Fibroblast of the conjunctiva (primary cell): Measurements from ENCODE around the gene HEBP2.
A peak's percentile ranks its signal among the peaks of the same experiment; 100 is the strongest.
"Not testable (repeated sequence)": the region's sequence is repeated elsewhere in the genome, so short reads cannot be mapped to it uniquely, and the experiment has no call there.

ENCODE experiments used
- DNase-seq: peaks from one replicate; pipeline ENCODE4 v3.0.0-alpha.2; 2010; ENCODE audit warnings: low read depth

HEBP2 gene, protein sequence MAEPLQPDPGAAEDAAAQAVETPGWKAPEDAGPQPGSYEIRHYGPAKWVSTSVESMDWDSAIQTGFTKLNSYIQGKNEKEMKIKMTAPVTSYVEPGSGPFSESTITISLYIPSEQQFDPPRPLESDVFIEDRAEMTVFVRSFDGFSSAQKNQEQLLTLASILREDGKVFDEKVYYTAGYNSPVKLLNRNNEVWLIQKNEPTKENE

DNA sequence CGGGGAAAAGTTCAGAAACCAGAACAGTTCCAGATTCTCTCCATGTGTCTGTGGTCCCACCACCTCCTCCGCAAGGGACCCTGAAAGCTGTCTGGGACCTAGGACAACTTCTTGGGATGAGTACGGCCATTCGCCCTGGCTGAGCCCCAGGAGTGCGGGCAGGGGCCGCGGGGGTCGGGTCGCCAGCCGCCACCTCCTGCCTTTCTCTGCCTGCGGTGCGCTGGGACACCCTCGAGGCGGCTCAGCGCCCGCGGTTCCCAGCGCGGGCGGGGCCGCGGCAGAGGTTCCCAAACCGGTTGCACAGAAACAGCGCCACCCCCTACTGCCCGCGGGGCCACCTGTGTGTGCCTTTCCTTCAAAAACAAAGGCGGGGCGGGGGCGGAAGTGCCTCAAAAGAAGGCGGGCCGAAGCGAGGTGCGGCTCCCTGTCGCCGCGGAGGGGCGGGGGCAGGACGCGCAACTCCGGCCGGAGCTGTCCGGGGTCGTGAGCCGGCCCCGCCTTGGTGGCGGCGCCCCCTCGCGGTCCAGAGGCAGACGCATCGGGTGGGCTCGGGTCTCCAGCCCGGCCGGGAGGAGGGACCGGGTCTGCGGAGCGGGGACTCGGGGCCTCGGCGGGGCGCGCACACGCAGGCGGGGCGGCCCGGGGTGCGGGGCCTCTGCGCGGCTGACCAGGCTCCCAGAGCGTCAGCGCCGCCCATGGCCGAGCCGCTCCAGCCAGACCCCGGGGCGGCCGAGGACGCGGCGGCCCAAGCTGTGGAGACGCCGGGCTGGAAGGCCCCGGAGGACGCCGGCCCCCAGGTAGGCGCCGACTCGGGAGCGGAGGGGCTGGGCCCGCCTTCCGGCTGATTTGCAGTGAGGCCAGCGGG is at the start of gene HEBP2:
Gene HEBP2 (plus strand): TSS at position 423 of the 865 bp plus-strand sequence. CDS start 273 bp downstream, at position 696.
- peak; percentile 73 for DNase-seq

DNA sequence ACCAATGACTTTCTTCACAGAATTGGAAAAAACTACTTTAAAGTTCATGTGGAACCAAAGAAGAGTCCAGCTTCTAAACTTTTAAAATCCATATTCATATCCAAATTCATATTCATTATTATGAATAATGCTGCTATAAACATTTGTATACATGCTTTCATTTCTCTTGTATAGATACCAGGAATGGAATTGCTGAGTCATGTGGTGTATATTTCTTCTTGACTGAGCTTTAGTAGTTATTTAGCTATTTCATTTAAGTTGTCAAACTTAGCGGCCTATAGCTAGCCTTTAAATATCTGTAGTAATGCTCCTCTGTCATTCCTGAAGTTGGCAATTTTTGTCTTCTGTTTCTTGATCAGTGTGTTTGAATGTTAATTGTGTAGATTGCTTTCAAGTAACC is 46.1 kb upstream of the HEBP2 start:
- DNase-seq, result no peak

DNA sequence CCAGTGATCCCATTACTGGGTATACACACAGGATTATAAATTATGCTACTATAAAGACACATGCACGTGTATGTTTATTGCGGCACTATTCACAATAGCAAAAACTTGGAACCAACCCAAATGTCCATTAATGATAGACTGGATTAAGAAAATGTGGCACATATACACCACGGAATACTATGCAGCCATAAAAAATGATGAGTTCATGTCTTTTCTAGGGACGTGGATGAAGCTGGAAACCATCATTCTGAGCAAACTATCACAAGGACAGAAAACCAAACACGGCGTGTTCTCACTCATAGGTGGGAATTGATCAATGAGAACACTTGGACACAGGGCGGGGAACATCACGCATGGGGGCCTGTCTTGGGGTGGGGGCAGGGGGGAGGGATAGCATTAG is 35.3 kb upstream of the HEBP2 start:
- DNase-seq, result not testable (repeated sequence)

DNA sequence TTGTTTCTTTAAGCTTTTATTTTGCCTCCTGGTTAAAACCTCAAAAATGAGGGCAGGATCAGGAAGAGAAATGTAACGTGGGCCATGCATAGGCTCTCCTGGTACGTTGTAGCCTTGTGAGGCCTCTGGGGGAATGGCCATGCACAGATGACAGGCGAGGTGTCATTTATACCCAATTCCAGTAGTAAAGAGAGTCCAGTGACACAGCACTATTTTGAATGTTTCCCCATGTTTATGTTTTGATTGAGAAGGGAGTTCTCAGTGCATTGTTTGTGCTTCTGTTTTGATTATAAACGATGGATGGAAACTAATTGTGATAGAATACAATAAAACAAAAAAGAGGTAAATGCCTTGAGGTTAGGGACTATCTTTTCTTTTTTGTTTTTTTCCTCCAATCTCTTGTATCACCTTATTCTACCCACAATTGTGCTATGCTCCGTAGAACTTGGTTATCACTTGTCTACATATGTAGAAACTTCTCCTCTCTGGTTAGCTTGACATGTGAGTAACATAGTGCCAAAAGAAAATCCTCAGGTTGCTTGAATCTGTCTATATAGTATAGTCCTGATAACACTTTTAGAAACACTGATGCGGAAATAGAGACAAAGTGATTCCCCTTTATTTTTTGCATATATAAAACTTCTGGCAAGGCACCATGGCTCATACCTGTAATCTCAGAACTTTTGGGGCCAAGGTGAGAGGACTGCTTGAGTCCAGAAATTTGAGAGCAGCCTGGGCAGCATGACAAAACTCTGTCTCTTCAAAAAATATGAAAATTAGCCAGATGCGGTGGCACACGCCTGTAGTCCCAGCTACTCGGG is 33.2 kb upstream of the HEBP2 start:
- DNase-seq, result no peak

DNA sequence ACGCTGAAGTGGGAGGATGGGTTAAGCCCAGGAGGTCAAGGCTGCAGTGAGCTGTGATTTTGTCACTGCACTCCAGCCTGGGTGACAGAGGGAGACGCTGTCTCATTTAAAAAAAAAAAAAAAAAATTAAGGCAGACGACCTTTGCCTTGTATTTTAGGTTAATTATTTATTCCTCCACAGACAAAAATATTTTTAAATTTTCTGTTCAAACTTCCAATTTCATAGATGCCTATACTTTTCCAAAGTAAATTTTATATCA is 32.6 kb upstream of the HEBP2 start:
- DNase-seq, result no peak

DNA sequence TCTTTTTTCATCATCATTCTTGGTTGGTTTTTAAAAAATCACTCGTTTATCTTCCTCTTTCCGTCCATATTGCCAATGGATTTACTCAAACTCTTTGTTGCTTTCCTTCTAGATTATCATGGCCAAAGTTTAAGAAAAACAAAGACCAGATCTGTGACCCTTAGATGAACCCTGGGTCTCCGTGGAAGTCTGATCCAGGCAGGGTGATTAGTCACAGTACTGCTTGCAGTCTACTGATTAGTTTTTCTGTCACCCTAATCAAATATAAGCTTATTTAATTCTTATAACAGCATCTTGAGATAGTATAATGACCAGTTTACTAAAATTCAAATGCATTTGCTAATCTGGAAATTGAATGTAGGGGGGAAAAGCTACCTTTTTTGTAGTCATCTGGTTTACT is 32.3 kb upstream of the HEBP2 start:
- no peak for DNase-seq

DNA sequence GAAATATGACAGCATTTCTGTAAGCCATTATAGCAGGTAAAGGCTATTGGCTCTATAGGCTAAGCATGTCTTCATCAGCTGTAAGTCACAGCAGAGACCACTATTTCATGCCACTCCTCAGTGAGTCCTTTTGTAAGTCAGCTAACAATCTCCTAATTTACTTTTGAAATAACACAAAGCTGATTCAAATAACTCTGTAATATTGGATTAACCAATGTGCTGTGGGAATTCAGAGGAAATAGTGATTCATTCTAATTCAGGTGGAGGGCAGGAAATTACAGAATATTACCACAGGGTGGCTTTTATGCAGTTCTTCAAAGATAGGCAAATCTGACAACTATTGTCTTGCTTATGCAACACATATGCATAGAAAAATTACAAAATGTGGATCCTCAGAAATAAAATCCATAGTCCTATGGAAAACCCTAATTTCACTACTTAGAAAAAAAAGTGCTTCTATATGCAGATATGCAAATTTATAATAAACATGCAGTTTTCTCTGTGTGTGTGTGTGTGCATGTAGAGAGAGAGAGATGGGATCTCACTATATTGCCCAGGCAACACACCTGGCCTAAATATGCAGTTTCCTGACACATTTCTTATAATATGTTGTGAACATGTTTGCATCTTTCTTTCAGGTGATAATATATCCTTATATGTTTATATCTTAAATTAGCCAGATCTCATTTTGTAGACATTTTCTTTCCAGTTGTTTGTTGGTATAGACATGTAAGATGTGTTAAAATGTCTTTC is 31.1 kb upstream of the HEBP2 start:
- DNase-seq, result no peak

DNA sequence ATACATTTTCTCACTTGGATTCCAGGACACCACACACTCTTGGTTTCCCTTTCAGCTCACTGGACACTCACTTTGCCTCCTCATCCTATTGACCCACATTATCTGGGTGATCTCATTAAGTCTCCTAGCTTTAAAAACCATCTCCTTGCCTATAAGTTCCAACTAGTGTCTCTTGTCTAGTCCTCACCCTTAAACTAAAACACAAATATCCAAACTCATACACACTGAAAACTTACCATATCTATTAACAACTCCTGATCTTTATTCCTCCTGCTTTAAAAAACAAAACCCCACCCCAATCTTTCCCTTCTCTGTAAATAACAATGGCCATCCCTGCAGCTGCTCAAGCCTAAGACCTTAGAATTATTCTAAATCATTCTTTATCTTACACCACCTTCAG is 29.8 kb upstream of the HEBP2 start:
- no peak for DNase-seq

DNA sequence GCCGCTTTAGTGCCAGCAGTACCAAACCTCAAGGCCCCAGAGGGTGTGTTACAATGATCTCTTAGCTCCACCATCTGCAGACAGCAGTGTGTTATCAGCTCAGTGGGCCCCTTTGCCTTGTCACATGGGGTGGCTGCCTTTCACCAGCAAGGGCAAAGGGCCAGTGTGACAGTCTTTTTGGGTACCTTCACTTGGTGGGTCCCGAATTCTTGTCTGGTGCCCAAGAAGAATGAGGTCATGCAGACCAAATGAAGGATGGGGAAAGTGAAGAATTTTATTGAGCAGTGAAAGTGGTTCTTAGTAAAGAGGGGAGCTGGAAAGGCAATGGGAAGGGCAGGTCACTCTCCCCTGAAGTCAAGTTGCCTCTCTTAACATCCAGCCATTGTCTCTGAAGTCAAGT is 29.2 kb upstream of the HEBP2 start:
- no peak for DNase-seq

DNA sequence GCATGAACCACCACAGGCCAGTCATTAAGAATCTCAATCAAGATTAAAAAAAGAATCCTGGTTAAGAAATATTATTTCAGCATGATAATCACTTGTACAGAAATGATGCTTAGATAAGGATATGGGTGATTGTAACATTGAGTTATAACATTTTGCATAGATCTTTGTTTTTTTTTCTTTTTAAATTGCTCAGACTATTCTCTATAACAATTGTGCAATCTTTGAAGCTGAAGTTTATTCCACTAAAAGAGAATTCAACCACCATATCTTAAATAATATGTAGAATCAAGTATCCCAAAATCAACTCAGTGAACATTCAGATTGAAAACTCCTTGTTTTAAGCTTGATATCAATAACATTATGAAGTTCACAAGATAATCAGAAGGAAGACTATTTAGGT is 27.0 kb upstream of the HEBP2 start:
- no peak for DNase-seq

DNA sequence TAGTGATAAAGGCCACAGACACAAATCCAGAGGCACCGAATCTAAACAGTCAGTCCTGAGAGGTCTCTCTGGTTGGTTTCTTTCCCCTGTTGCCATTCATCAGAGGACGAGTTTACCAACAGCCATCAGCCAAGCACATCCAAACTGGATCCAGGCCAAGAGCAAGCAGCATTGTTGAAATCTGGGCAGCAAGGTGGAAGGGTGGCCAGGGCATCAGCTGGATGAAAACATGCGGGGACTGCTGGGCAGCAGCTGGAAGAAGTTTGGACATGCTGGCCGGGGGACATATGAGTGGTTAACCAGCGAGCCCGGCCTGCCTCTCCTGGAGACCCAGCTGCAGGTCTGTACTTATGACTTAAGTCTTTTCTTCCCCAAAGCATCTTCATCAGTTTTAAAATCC is 26.2 kb upstream of the HEBP2 start, which contains the start of gene SMIM28:
Gene SMIM28 (plus strand): TSS at position 62 of the 400 bp plus-strand sequence. CDS start 168 bp downstream, at position 230.
- DNase-seq, result no peak

DNA sequence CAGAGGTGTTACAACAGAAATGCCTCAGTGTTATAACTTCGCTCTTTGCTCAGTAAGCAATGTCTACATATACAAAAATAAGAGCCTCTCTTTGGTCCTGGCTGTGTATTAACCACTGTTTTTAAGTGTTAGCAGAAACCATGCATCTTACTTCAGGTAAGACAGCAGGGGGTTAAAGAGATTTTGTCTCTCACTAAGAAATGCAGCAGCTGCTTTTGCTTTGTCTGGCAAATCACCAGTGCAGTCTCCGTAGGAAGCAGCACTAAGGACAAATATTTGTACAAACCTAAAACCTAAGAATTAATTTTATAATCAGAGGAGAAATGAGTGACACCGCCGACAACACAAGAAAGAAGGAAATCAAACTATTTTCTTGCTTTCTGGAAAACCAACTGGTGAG is 25.6 kb upstream of the HEBP2 start:
- DNase-seq, result no peak

DNA sequence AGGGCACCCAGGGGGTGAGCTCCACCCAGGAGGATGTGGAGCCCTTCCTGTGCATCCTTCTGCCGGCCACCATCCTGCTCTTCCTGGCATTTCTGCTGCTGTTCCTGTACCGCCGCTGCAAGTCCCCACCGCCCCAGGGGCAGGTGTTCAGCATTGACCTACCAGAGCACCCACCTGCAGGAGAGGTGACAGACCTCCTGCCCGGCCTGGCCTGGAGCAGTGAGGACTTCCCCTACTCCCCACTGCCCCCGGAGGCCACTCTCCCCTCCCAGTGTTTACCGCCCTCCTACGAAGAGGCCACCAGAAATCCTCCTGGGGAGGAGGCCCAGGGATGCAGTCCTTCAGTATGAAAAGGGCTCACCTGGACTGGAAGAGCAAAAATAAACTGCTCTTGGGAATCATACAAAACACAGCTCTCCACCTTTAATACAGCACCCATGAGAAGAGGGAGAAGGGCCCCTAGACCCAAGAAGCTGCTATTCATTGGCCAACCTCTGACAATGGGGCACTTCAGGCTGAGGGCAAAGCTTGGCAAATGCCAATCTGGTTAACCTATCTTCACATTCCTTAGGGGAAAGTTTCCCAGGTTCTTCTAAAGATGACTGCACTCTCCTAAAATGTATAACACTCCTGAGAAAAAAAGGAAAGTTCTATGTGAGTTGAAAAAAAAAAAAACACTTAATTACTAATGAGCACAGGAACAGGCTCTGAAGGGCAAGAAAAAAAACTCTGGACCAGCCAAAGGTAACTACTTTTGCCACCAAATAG is 21.3 kb upstream of the HEBP2 start:
- DNase-seq, result no peak

DNA sequence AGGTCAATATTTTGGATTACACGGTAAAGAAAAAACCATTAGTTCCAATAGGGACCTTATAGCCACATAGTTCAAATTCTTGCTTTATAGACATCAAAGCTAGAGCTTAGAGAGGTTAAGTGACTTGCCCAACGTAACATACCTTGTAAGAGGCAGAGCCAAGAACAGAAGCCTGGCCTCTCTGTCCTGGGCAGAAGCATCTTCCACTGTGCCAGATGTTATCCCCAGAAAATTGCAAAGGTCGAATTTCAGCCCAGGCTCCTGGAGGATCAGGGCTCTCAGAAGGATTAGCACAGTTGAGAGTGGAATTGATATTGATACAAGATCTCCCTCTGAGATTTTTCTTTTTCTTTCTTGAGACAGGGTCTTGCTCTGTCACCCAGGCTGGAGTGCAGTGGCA is 20.2 kb upstream of the HEBP2 start:
- no peak for DNase-seq

DNA sequence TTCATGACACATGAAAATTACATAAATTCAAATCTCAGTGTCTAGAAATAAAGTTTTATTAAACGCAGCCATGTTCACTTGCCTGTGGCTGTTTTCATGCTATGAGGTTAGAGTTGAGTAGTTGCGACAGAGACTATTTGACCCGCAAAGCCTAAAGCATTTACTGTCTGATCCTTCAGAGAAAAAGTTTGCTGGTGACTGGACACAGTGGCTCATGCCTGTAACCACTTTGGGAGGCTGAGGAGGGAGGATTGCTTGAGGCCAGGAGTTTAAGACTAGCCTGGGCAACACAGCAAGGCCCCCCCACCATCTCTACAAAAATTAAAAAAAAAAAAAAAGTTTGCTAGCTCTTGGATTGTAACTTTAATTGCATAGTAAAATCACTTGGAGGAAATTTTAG is 17.1 kb upstream of the HEBP2 start:
- no peak for DNase-seq

DNA sequence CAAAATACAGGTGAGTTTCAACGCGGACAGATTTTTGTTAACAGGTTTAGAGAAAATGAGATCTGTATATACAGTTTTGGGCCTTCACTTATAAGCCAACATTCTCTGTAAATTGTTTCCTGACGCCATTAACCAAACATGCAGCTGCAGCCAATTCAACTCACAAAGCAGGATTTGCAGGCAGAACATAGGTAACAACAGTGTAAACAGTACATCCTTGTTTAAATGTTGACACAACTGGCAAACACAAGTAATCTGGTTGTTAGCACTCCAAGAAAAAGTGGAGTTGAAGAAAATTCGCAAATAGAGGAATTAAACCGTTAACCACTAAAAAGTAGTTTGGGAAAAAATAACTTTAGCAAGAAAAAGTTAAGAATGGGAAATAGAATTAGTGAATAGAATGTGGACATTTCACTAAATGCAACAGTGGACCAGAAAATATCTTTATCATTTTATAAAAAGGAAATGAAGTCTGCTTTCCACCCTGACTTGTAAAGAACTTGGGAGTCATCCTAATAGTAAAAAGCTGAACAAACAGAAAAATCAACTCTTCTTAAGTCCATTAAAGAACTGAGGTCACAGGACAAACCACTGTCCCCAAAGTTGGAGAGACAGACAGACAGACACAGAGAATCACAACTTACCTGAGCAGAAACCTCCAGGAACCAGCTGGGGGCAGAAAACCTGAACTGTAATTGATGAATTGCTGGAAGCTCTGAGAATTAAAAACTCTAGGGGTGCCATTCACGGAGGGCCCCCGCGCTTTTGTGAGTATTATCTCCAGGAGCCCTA is 16.2 kb upstream of the HEBP2 start:
- DNase-seq, result no peak

DNA sequence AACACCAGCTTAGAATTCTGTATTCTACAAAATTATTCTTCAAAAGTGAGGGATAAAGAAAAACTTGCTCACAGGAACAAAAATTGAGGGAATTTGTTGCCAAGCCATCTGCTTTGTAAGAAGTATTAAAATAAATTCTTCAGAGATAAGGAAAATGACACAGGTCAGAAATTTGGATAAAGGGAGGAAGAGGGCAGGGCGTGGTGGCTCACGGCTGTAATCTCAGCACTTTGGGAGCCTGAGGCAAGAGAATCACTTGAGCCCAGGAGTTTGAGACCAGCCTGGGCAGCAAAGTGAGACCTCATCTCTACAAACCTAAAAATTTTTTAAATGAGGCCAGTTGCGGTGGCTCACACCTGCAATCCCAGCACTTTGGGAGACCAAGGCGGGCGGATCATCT is 14.5 kb upstream of the HEBP2 start:
- no peak for DNase-seq

DNA sequence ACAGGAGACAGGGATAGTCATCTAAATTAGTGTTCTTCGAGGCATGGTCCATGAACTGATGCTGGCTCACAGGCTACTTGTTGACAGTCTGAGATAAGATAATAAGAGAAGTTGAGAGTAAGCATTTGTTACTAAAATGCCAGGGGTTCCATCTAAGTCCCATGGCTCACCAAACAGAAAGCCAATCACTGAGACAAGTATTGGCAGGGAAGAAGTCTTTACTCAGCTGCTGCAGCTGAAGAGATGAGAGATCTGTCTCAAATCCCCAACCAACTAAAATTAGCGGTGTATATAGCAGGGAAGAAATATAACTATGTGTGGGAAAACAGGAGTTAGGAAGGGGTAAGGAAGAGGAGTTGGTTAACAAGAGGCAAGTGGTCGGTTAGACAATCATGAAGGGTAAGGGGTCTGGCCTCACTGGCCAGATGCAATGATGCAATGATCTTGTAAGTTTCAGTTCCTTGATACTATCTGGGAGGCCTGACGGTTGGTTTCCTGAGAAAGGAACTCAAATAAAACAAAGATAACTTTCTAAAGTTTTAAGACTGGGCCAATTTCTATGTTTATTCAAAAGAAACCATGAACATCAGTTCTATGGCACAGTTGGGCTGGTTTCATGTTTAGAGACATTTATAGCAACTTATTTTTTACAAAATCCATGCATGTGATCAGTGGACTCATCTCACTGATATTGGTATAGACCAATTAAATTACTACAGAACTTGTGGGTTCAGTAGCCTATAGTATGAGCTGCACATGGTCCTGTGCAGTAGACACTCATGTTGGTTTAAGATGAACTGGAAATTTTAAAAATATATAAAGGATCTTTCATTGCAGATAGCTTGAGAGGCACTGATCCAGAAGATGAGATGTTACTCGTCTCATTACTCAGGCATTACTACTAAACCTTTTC is 9.9 kb upstream of the HEBP2 start:
- DNase-seq, result no peak

DNA sequence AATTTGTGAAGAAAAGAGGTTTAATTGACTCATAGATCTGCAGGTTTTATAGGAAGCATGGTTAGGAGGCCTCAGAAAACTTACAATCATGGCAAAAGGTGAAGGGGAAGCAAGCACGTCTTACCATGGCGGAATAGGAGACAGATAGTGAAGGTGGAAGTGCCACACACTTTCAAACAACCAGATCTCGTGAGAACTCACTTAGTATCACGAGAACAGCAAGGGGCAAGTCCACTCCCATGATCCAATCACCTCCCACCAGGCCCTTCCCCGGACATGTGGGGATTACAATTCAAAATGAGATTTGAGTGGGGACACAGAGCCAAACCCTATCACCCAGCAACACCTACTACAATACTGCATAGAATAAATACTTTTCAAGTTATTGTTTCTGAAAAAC is 7.3 kb upstream of the HEBP2 start:
- DNase-seq, result no peak
